WERI-Rb-1 (cell line): ENCODE results near the gene MYADML2.
"Not testable (repeated sequence)": the region's sequence is repeated elsewhere in the genome, so short reads cannot be mapped to it uniquely, and the experiment has no call there.

Experiments
- DNase-seq: peaks from one replicate; pipeline ENCODE4 v3.0.0-alpha.2; 2020
- H3K27ac ChIP-seq: fragments of 250-450 bp; sonication (Bioruptor Pico); 2 replicates; pipeline ENCODE4 v1.5.1; 2020; ENCODE audit warnings: mild to moderate bottlenecking, moderate library complexity
- H3K27me3 ChIP-seq: fragments of 250-450 bp; sonication (Bioruptor Pico); 2 replicates; pipeline ENCODE4 v1.5.1; 2021; ENCODE audit warnings: mild to moderate bottlenecking, low read depth, moderate library complexity; ENCODE audit not compliant: insufficient read depth, severe bottlenecking
- H3K36me3 ChIP-seq: fragments of 250-450 bp; sonication (Bioruptor Pico); 2 replicates; pipeline ENCODE4 v1.5.1; 2020; ENCODE audit warnings: mild to moderate bottlenecking, moderate library complexity
- H3K4me3 ChIP-seq: 2 replicates; pipeline ENCODE4 v1.5.1; 2011; ENCODE audit warnings: low read depth, mild to moderate bottlenecking, control low read depth, low read length
- H3K9me3 ChIP-seq: fragments of 250-450 bp; sonication (Bioruptor Pico); 2 replicates; pipeline ENCODE4 v1.5.1; 2021; ENCODE audit warnings: mild to moderate bottlenecking, moderate library complexity; ENCODE audit not compliant: severe bottlenecking
- TF ChIP-seq, protein P1 (sequence below): IDR thresholded peaks from 2 replicates; pipeline ENCODE4 v1.5.1; 2011; ENCODE audit warnings: low read depth, mild to moderate bottlenecking, control low read depth, inconsistent platforms, low read length

MYADML2 gene

DNA sequence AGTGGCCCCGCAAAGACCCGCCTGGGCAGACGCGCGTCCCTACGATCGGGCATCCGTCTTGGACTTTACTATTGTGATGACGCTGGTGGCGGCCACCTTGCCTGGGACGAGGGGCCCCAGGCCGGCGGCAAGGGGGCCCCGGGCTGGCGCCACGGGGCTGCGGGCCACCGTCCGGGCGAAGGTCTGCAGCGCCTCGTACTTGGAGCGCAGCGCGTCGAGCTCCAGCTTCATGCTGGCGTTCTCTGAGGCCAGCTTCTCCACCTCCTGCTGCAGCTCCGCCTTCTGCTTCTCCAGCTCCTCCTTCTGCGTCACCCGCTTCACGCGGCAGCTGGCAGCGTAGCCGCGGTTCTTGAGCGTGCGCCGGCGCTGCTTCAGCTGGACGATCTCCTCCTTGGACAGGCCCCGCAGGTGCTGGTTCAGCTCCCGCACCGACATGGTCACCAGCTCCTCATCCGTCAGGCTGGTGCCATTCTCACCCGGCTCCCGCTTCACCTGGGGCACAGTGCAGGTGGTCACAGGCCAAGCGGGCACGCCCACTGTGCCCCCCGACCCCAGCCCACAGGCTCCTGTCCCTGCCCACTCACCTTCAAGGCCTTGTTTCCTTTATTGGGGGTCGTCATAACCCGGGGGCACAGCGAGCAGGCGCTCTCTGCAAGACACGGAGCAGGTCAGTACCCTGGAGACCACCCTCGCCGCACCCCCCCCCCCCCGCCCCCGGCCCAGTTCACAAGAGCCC, 24.3 kb downstream of the MYADML2 start:
- Histone ChIP-seq H3K36me3 (peaks cover 35% of the 10 kb centered on the region), H3K4me3 (peak overlapping the region; percentile 34; the same call in 1 of the 2 replicates), H3K9me3 (no peaks in the 10 kb centered on the region), H3K27me3 (no peaks in the 10 kb centered on the region), H3K27ac (peak overlapping the region; percentile 67)
- TF ChIP-seq, protein P1, sequence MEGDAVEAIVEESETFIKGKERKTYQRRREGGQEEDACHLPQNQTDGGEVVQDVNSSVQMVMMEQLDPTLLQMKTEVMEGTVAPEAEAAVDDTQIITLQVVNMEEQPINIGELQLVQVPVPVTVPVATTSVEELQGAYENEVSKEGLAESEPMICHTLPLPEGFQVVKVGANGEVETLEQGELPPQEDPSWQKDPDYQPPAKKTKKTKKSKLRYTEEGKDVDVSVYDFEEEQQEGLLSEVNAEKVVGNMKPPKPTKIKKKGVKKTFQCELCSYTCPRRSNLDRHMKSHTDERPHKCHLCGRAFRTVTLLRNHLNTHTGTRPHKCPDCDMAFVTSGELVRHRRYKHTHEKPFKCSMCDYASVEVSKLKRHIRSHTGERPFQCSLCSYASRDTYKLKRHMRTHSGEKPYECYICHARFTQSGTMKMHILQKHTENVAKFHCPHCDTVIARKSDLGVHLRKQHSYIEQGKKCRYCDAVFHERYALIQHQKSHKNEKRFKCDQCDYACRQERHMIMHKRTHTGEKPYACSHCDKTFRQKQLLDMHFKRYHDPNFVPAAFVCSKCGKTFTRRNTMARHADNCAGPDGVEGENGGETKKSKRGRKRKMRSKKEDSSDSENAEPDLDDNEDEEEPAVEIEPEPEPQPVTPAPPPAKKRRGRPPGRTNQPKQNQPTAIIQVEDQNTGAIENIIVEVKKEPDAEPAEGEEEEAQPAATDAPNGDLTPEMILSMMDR = no peak
- DNase-seq = no peak

DNA sequence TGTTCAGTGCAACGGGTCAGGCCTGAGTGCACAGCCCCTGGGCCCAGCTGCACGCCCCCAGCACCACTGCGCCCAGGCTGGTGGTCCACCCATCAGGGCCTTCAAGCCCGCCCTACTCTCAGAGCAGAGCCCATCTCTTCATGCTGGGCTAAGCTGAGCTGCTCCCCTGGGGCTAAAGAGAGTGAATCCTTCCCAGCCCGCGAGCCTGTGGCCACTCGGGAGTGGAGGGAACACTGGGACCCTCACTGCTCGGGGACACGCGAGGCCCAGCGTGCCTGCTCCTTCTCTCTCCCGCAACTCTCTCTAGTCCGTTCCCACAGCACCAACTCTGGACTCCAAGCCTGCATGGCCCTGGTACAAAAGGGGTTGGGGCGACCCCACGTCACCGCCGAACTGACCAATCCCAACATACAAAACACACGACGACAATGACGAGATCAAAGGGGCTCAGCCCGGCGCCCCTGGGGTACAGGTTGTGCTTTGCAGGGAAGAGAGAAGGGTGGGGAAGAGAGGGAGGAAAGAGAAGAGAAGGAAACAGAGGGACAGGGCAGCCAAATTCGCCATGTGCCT, 25.0 kb downstream of the MYADML2 start:
- H3K27me3 ChIP-seq = no peaks in the 10 kb centered on the region
- no peak overlapping the region for H3K27ac ChIP-seq

DNA sequence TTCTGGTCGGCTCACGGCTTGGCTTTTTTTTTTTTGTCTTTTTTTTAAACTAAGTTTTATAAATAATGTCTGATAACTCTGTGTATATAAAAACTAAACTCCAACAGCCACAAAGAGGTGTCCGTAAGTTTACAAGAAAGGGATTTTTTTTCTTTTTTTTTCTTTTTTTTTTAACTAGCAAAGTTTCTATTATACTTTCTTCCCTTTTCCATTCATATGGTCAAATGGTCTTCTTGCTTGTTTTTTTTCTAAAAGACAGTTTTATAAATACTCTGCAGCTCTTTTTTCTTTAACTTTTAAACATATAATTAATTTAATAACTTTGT, 25.5 kb downstream of the MYADML2 start:
- no peaks in the 10 kb centered on the region for H3K27me3 ChIP-seq
- TF ChIP-seq, protein P1 = no peak
- H3K27ac ChIP-seq = no peak overlapping the region
- DNase-seq = no peak
- no peak overlapping the region for H3K4me3 ChIP-seq
- H3K9me3 ChIP-seq = no peaks in the 10 kb centered on the region
- peaks cover 39% of the 10 kb centered on the region for H3K36me3 ChIP-seq

More for the DNA sequence above, 25.0 kb downstream of the MYADML2 start:
- no peak for DNase-seq
- peaks cover 35% of the 10 kb centered on the region for H3K36me3 ChIP-seq
- no peaks in the 10 kb centered on the region for H3K9me3 ChIP-seq
- TF ChIP-seq, protein P1 = no peak
- no peak overlapping the region for H3K4me3 ChIP-seq

DNA sequence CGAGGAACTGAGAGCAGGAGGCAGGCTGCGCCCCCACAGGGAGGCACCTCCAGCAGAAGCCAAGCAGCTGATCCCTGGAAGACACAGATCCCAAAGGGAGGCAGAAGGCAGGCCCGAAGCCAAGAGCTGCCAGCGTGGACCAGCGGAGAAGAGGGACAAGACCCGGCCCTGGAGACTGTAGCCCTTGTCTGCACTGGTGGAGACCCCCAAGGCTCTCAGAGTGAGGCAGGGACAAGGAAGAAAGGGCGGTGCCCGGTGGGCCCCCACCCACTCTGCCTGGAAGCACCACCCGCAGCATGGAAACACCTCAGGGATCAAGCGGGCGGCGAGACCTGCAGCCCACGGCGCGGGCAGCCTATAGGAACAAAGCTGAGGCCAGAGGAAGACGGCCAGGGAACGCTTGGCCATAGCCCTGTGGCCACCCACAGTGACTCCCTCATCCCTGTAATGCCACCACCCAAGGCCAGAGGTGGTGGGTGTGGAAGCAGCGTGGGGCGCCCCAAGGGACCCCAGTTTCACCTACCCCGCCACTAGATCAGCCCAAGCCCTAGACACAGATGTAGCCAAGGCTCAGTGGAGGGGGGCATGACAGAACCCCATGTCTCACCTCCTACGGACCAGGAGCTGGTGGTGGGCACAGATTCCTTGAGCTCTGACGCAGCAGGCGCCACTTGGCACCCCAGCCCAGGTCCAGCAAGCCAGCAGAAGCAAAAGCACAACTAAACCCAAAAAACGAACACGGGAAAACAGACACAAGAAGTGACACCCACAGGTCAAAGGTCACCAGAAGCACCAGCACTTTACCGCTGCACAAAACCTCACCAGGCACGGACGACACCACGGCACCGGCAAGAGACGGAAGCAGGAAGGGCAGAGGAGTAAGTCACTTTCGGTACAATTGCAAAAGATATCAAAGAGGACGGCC, 26.2 kb downstream of the MYADML2 start:
- Histone ChIP-seq H3K4me3 (no peak overlapping the region), H3K27ac (no peak overlapping the region), H3K27me3 (no peaks in the 10 kb centered on the region), H3K9me3 (no peaks in the 10 kb centered on the region), H3K36me3 (peaks cover 44% of the 10 kb centered on the region)
- TF ChIP-seq, protein P1 = no peak
- no peak for DNase-seq

DNA sequence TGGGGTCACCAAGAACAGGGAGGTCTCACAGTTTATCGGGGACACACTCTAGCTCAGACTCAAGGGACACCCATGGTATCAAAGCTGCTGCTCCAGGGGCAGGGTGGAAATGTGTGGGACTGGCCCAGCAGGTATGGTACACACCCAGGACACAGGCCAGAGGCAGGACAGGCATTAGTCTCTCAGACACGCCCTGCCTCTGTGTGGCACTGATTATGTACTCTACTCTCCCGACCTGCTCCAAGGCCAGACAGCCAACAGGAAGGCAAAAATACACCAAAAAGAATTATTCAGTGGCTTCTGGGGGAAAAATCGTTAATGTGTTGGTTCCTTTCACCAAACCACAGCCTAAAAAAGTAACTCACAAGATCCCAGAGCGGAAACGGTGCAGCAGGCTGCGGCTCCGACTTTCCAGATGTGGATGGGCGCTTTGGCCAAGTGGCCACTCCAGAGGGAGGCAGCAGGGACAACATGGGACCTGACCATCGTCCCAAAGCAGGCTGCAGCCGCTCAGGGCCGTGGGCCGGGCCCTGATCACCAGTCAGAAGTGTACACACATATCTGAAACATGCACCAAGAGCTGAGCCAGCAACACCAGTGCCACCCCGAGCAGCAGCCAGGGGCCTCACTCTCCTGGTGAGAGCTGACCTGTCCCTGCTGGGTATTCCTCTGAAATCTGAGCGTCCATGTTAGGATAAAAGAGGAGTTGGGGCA, 28.0 kb downstream of the MYADML2 start:
- H3K27ac ChIP-seq = no peak overlapping the region
- no peaks in the 10 kb centered on the region for H3K27me3 ChIP-seq

DNA sequence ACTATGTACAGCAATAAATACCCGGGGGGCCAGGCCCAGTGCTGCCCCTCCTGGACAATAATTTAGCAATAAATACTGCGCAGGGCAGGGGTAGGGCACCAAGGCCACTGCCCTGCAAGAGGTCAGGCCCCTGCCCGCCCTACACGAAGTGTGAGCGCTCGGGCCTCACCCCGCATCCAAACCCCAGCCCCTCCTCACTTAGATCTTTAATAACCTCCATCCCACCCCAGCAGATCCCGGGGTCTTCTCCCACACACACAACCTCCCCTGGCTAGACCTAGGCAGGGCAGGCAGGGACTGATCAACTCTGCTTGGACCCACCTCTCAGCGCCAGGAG, 28.7 kb downstream of the MYADML2 start:
- H3K36me3 ChIP-seq = peaks cover 70% of the 10 kb centered on the region

More for the DNA sequence above, 28.0 kb downstream of the MYADML2 start:
- no peak for DNase-seq
- Histone ChIP-seq H3K36me3 (peaks cover 63% of the 10 kb centered on the region), H3K4me3 (no peak overlapping the region), H3K9me3 (no peaks in the 10 kb centered on the region)
- TF ChIP-seq, protein P1 = no peak

More for the DNA sequence above, 28.7 kb downstream of the MYADML2 start:
- not testable (repeated sequence) for DNase-seq, H3K27ac ChIP-seq, H3K27me3 ChIP-seq, H3K9me3 ChIP-seq
- H3K4me3 ChIP-seq = peak overlapping the region; percentile 55; the same call in 1 of the 2 replicates
